GM12878 (cell line): ENCODE data around the gene SAC3D1. TPM values are rescaled to one million over a fixed set of nuclear protein-coding genes. Genes with fewer than 3 reads are reported as not detected.

ENCODE experiments used
- BMI1 ChIP-seq: fragments of 450-650 bp; IDR thresholded peaks from 2 replicates; pipeline ENCODE4 v1.6.1; 2016; ENCODE audit warnings: mild to moderate bottlenecking, moderate library complexity, borderline replicate concordance
- EZH2 ChIP-seq: IDR thresholded peaks from 2 replicates; pipeline ENCODE4 v1.6.1; 2012; ENCODE audit warnings: low read depth, mild to moderate bottlenecking, control low read depth, inconsistent platforms, low read length, borderline replicate concordance; ENCODE audit not compliant: control insufficient read depth
- IKZF1 ChIP-seq: fragments of 450-650 bp; conservative IDR thresholded peaks from 2 replicates; pipeline ENCODE4 v1.6.1; 2017; ENCODE audit warnings: antibody characterized with exemption, mild to moderate bottlenecking
- IKZF2 ChIP-seq, 2 experiments: fragments of 450-650 bp; IDR thresholded peaks; 2 replicates each; pipeline ENCODE4 v1.6.1; 2017; ENCODE audit warnings: mild to moderate bottlenecking in 2 of 2, moderate library complexity in 2 of 2
- MEF2B ChIP-seq: fragments of 450-650 bp; IDR thresholded peaks from 2 replicates; pipeline ENCODE4 v1.6.1; 2018; ENCODE audit warnings: mild to moderate bottlenecking, moderate library complexity; ENCODE audit not compliant: partially characterized antibody, poor library complexity, severe bottlenecking
- MTA2 ChIP-seq: fragments of 450-650 bp; IDR thresholded peaks from 2 replicates; pipeline ENCODE4 v1.6.1; 2016; ENCODE audit warnings: low read depth, mild to moderate bottlenecking, moderate library complexity
- NFYB ChIP-seq: IDR thresholded peaks from 2 replicates; pipeline ENCODE4 v1.6.1; 2011; ENCODE audit warnings: low read depth, mild to moderate bottlenecking, low read length, improper control_type of control experiment, moderate library complexity; ENCODE audit not compliant: insufficient read depth
- REST ChIP-seq: IDR thresholded peaks from 2 replicates; pipeline ENCODE4 v1.6.1; 2012; ENCODE audit warnings: mild to moderate bottlenecking, low read depth, low read length
- RUNX3 ChIP-seq: IDR thresholded peaks from 2 replicates; pipeline ENCODE4 v1.6.1; 2012; ENCODE audit warnings: low read length, inconsistent platforms
- SMARCA5 ChIP-seq: fragments of 450-650 bp; IDR thresholded peaks from 2 replicates; pipeline ENCODE4 v1.6.1; 2017; ENCODE audit warnings: mild to moderate bottlenecking
- SP1 ChIP-seq: IDR thresholded peaks from one replicate; pipeline ENCODE4 v1.6.1; 2011; ENCODE audit warnings: low read depth, low read length
- ZBTB40 ChIP-seq: fragments of 450-650 bp; IDR thresholded peaks from 2 replicates; pipeline ENCODE4 v1.6.1; 2016; ENCODE audit warnings: mild to moderate bottlenecking, moderate library complexity, borderline replicate concordance
- ZNF592 ChIP-seq: fragments of 450-650 bp; IDR thresholded peaks from 2 replicates; pipeline ENCODE4 v1.6.1; 2017; ENCODE audit warnings: mild to moderate bottlenecking, moderate library complexity
- ZNF687 ChIP-seq: fragments of 450-650 bp; IDR thresholded peaks from 2 replicates; pipeline ENCODE4 v1.6.1; 2017; ENCODE audit warnings: mild to moderate bottlenecking, moderate library complexity
- polyA plus RNA-seq, 11 experiments: library from polyadenylated mRNA; depleted of rRNA in 4 of 11; unstranded in 6 of 11; stranded (reverse) in 5 of 11; fragments of >200 nt; fragmentation: Nextera tagmentation in 4 of 11; fragmentation: Illumina TruSeq in 1 of 11; extraction: Ambion mirVana in 4 of 11; extraction: Trizol in 1 of 11; gene quantifications; 1 replicate in 1 of 11; 2 replicates in 10 of 11; pipeline versions ENCODE4 v1.2.1 to v1.2.3, GENCODE V29; 2011 to 2016; ENCODE audit warnings: inconsistent platforms in 2 of 11, missing spikeins in 2 of 11, low read depth in 1 of 11
- total RNA-seq, 4 experiments: library from RNA; depleted of rRNA in 3 of 4; stranded (reverse); fragments of >200 nt in 3 of 4; fragmentation: Illumina TruSeq in 1 of 4; extraction: Trizol in 1 of 4; gene quantifications; 2 replicates each; pipeline versions ENCODE4 v1.2.1 to v1.2.3, GENCODE V29; 2013 to 2021

SAC3D1 gene
- total and polyA plus RNA-seq, 10 of the 15 experiments (the other 5 are each of a cell fraction or from before 2014, with no cell fraction given): 0.16 to 44.6 (median 12.1) TPM

- no peak for TF ChIP-seq ZNF687
- TF ChIP-seq ZBTB40: peak; percentile 95
- peak; percentile 70; the same call in 1 of the 2 replicates for TF ChIP-seq MTA2
- TF ChIP-seq IKZF1: peak; percentile 32; the same call in 1 of the 2 replicates
- no peak for TF ChIP-seq ZNF592
- no peak for TF ChIP-seq EZH2
- peak; percentile 54 for TF ChIP-seq RUNX3
- no peak for TF ChIP-seq NFYB
- peak; percentile 80 to 84 for TF ChIP-seq IKZF2 (IDR thresholded peaks at IDR 0.05)
- TF ChIP-seq MEF2B: peak; percentile 35
- no peak for TF ChIP-seq SMARCA5
- TF ChIP-seq BMI1: no peak
- no peak for TF ChIP-seq SP1
- TF ChIP-seq REST: no peak
Measured at GRCh38 chr11:65055538-65055937, 14.5 kb downstream of the SAC3D1 start (continued).
